GM19397 (cell line): Measurements from ENCODE around the gene CDH11.

Source experiments
- ATAC-seq: cut with Tn5 transposase; IDR thresholded peaks from one replicate; pipeline ENCODE4 v1.9.1; 2021; ENCODE audit warnings: mild to moderate bottlenecking, moderate library complexity; ENCODE audit not compliant: unreplicated experiment

Gene CDH11

DNA sequence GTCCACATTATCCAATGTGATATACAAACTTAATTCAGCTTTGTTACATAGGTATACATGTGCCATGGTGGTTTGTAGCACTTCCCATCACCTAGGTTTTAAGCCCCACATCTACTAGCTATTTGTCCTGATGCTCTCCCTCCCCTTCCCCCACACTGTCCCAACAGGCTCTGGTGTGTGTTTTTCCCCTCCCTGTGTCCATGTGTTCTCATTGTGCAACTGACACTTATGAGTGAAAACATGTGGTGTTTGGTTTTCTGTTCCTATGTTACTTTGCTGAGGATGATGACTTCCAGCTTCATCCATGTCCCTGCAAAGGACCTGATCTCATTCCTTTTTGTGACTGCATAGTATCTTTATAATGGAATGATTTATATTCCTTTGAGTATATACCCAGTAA lies 196.7 kb downstream of the CDH11 start:
- ATAC-seq: no peak

GRCh38 chr16:64924086-64924485 lies 197.8 kb downstream of the CDH11 start:
- ATAC-seq: no peak

GRCh38 chr16:64919929-64920607 lies 201.8 kb downstream of the CDH11 start:
- ATAC-seq: no peak

DNA sequence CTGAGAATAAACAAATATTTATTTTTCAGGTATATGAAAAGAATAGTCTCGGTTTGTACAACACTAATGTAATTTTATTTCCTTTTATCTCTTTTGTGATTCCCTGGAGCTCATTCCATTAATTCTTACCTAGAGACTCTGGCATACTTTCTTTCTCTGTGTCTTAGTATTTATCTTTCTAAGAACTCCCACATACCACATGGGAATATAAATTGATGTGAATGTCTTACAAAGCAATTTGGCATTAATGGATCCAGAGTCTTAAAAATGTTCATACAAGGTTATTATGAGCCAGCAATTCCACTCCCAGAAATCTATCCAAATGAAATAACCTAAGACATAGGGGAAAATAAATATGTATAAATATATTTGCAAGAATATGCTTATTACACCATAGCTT lies 202.7 kb downstream of the CDH11 start:
- no peak for ATAC-seq

GRCh38 chr16:64916051-64916450 lies 205.8 kb downstream of the CDH11 start:
- no peak for ATAC-seq

GRCh38 chr16:64910356-64910755 lies 211.5 kb downstream of the CDH11 start:
- no peak for ATAC-seq

GRCh38 chr16:64907844-64908243 lies 214.0 kb downstream of the CDH11 start:
- no peak for ATAC-seq

- ATAC-seq: no peak
Observed at GRCh38 chr16:64903770-64904169, 218.1 kb downstream of the CDH11 start.

- ATAC-seq: no peak
Observed at GRCh38 chr16:64900517-64900916, 221.3 kb downstream of the CDH11 start.

DNA sequence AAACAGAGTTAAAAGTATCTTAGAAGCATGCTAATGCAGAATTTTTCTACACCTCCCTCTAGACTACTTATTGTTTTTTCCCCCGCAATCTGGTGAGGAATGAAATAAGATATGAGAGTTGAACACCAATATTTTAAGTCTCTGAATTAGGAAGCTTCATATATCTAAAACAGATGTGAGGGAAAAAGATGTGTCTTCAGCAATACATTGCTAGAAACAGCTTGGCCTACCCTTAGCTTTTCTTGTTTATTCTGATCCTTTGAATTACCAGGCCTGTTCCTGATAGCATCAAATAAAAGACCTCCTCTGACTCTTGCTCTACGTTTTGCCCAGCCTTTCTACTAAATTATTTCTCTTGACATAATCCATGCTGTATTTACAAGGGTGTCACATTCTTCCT lies 221.8 kb downstream of the CDH11 start:
- no peak for ATAC-seq

- no peak for ATAC-seq
Observed at GRCh38 chr16:64898159-64898558, 223.7 kb downstream of the CDH11 start.
